Right lobe of liver (tissue), 6 donors: Measurements from ENCODE around the gene CBX6. TPM values are rescaled to one million over a fixed set of nuclear protein-coding genes. Genes with fewer than 3 reads are reported as not detected.
A peak's percentile ranks its signal among the peaks of the same experiment; 100 is the strongest.

Source experiments
- ATAC-seq, 4 donors: fragments of 200-7000 bp; cut with Tn5 transposase; one replicate each; pipeline ENCODE4 v1.9.1; 2020; ENCODE audit warnings: mild to moderate bottlenecking in 4 of 4, moderate library complexity in 4 of 4
- DNase-seq, 3 donors: peaks; one replicate each; pipeline ENCODE4 v3.0.0-alpha.2; 2020
- H3K27ac ChIP-seq, 3 donors: fragments of 200-600 bp; one replicate each; pipeline ENCODE4 v1.8.0; 2022
- H3K27me3 ChIP-seq, 2 donors: fragments of 200-600 bp; one replicate each; pipeline ENCODE4 v1.8.0; 2022
- H3K36me3 ChIP-seq, 4 donors: fragments of 200-600 bp; sonication (generic) in 1 of 4; one replicate each; pipeline versions ENCODE4 v1.5.1 to v1.8.0; 2017 to 2022; ENCODE audit warnings: control low read depth in 1 of 4
- H3K4me1 ChIP-seq, 4 donors: fragments of 200-600 bp; sonication (generic) in 1 of 4; one replicate each; pipeline versions ENCODE4 v1.5.1 to v1.8.0; 2017 to 2022; ENCODE audit warnings: control low read depth in 1 of 4
- H3K4me3 ChIP-seq, 3 donors: fragments of 200-600 bp; one replicate each; pipeline ENCODE4 v1.8.0; 2022
- H3K9me3 ChIP-seq, 4 donors: fragments of 200-600 bp; sonication (generic) in 1 of 4; one replicate each; pipeline versions ENCODE4 v1.5.1 to v1.8.0; 2017 to 2022; ENCODE audit warnings: control low read depth in 1 of 4
- CTCF ChIP-seq, 4 donors: fragments of 200-600 bp in 3 of 4; fragments of 450-650 bp in 1 of 4; IDR thresholded peaks; one replicate each; pipeline versions ENCODE4 v1.5.1 to v1.8.0; 2016 to 2022; ENCODE audit warnings: antibody characterized with exemption in 4 of 4, mild to moderate bottlenecking in 2 of 4
- POLR2A ChIP-seq: fragments of 450-650 bp; IDR thresholded peaks from one replicate; pipeline ENCODE4 v1.6.1; 2017; ENCODE audit warnings: antibody characterized with exemption, mild to moderate bottlenecking
- whole genome bisulfite sequencing: methylation state at CpG from one replicate; pipeline ENCODE4 v1.1.6; 2018; ENCODE audit warnings: low coverage, low lambda C conversion rate; ENCODE audit not compliant: insufficient coverage; ENCODE audit errors: missing lambda C conversion rate; 5-methylcytosine and 5-hydroxymethylcytosine counted together
- intact Hi-C, 2 donors: fragments of 100-400 bp; cut with DNase I; formaldehyde crosslinking; loops; one replicate each; pipeline versions ENCODE4 v1.11.2 to v1.14.1; 2022
- long read RNA-seq: library from polyadenylated mRNA; unstranded; transcript quantifications from one replicate; pipeline ENCODE4 v2.0.0, GENCODE V29; 2019
- total RNA-seq, 6 experiments: library from RNA; depleted of rRNA in 2 of 6; stranded (reverse); fragments of >200 nt in 2 of 6; fragmentation: NEBNext Ultra II Directional in 3 of 6; extraction: Animal tissue kit (Norgen Biotek cat#: 25700) in 3 of 6; gene quantifications; one replicate each; pipeline versions ENCODE4 v1.1.0 to v1.2.4, GENCODE V29; 2016 to 2023
- donor health status: DM: no; HTN: yes; CAD: no.
- donor health status: DM: no; HTN: no; CAD: no.
- donor health status: DM: no; HTN: no; CAD: no.
- donor health status: DM: no; HTN: yes; CAD: no.
- donor health status: DM: no; HTN: yes; CAD: no.

CBX6 gene
- 10 to 100 TPM in 4 of 6 experiments, 1 to 10 TPM in 2; 7.8 to 22.5 (median 12.1) TPM for total RNA-seq
- long read RNA-seq, partial matches to known transcripts = 0 of 2 reads
- long read RNA-seq, other reads (novel, unspliced or antisense) = 2 of 2 reads

GRCh38 chr22:38872172-38872830, at the start of gene CBX6:
Gene CBX6, minus strand, starts transcription at chr22:38872216. Its CDS starts 26 bp downstream, at chr22:38872190.
- Histone ChIP-seq H3K27ac (peak within 1 kb of the TSS; percentile 70 to 85 (median 81)), H3K9me3 (no peaks in the 10 kb centered on the region), H3K4me3 (peak within 1 kb of the TSS; percentile 70 to 82 (median 71)), H3K27me3 (no peaks in the 10 kb centered on the region), H3K36me3 (no peaks in the 10 kb centered on the region), H3K4me1 (peaks cover 0 to 21% (median 0%) of the 10 kb centered on the region in 4 donors)
- intact Hi-C loops = no loop called here
- peak; percentile 96 to 97 (median 96) for DNase-seq
- ATAC-seq = peak; percentile 82 to 89 (median 82)
- TF ChIP-seq POLR2A (peak; percentile 49), CTCF (IDR thresholded peaks at IDR 0.05) (no peak)
- WGBS = 0% methylated on average over 3 of the region's 73 CpGs

- DNase-seq (no peak), ATAC-seq (no peak)
- Histone ChIP-seq H3K9me3 (no peaks in the 10 kb centered on the region), H3K27me3 (no peaks in the 10 kb centered on the region), H3K4me1 (peaks cover 0 to 18% (median 7%) of the 10 kb centered on the region in 4 donors), H3K4me3 (no peak overlapping the region), H3K36me3 (no peaks in the 10 kb centered on the region), H3K27ac (no peak overlapping the region)
- 53% methylated on average over 4 of the region's 4 CpGs for WGBS
- intact Hi-C loops = no loop called here
- TF ChIP-seq POLR2A (no peak), CTCF (IDR thresholded peaks at IDR 0.05) (no peak)
Measured at GRCh38 chr22:38921806-38922205, 49.8 kb upstream of the CBX6 start.

GRCh38 chr22:38921120-38921519, 49.1 kb upstream of the CBX6 start:
- H3K4me3 ChIP-seq = no peak overlapping the region
- ATAC-seq (peak in 2 of 4 donors; percentile 26 to 27), DNase-seq (peak in 1 of 3 donors; percentile 57)
- intact Hi-C loops = no loop called here
- WGBS = 39% methylated on average over 4 of the region's 6 CpGs
- no peaks in the 10 kb centered on the region for H3K36me3 ChIP-seq
- H3K27me3 ChIP-seq = no peaks in the 10 kb centered on the region
- TF ChIP-seq CTCF (IDR thresholded peaks at IDR 0.05) = no peak
- no peaks in the 10 kb centered on the region for H3K9me3 ChIP-seq
- H3K27ac ChIP-seq = no peak overlapping the region
- H3K4me1 ChIP-seq = peaks cover 0 to 18% (median 7%) of the 10 kb centered on the region in 4 donors

GRCh38 chr22:38919631-38920190, 47.7 kb upstream of the CBX6 start:
- Histone ChIP-seq H3K4me3 (no peak overlapping the region), H3K4me1 (peaks cover 0 to 15% (median 5%) of the 10 kb centered on the region in 4 donors), H3K27me3 (no peaks in the 10 kb centered on the region), H3K27ac (no peak overlapping the region), H3K36me3 (no peaks in the 10 kb centered on the region), H3K9me3 (no peaks in the 10 kb centered on the region)
- ATAC-seq (no peak), DNase-seq (no peak)
- TF ChIP-seq POLR2A (no peak), CTCF (IDR thresholded peaks at IDR 0.05) (no peak)
- WGBS = 100% methylated on average over 1 of the region's 1 CpG
- intact Hi-C loops = no loop called here
